ENCODE measurements around the gene TSHB.

Gene TSHB

DNA sequence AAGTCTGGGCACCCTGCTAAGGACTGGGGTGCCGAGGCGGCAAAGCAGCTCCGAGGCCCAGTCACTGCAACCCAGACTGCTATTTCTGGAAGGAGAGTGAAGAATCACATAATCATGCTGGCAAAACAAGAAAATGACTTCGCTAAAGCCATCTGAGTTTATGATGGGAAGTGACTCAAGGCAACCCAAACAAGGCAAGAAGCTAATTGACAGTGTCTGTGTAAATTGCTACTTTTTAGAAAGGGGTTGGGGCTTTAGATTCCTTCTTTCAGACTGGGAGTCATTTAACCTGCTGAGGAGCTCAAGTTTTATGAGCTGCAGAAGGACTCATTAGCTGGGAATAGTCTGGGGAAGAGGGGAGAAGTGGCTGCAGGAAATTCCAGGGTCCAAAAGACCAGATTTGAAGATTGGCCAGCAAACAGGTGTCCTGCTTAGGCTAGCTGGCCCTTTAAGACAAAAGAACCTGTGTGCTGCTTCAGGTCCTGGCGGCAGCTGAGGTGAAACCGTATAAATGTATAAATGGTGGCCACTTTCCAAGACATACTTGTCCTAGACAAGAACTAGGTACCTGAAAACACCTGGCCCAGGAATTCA lies 28.1 kb downstream of the TSHB start:
- CTCF ChIA-PET = interaction anchor here (0.8 to 2.2 kb wide), 7 partner anchors 16 to 538 kb away, joined by 3 to 8 read pairs (median 4); no protein-coding TSS in a partner anchor
- H3K9me3 ChIP-seq (ENCODE audit: control insufficient read depth, insufficient read depth, low read depth, low read length) = no peaks in the 10 kb centered on the region
- H3K36me3 ChIP-seq (ENCODE audit: control insufficient read depth in 2 of 2, insufficient read depth in 1 of 2, low read length in 2 of 2) = no peaks in the 10 kb centered on the region
- POLR2A ChIA-PET = no interaction called here
- no peaks in the 10 kb centered on the region for H3K4me1 ChIP-seq (ENCODE audit: control insufficient read depth, insufficient read depth, low read length)
- H3K27ac ChIP-seq (ENCODE audit: extremely low read depth, low read depth, low read length) = no peak overlapping the region
- peak; percentile 89 for TF ChIP-seq SP7 (tag by site-specific recombination; IDR thresholded peaks at IDR 0.05)
- 0 out of 2 replicates have a peak, but pooled peaks have one; percentile 34 for TF ChIP-seq SCRT2 (tag by site-specific recombination; IDR thresholded peaks at IDR 0.05)
- TF ChIP-seq, protein P1, sequence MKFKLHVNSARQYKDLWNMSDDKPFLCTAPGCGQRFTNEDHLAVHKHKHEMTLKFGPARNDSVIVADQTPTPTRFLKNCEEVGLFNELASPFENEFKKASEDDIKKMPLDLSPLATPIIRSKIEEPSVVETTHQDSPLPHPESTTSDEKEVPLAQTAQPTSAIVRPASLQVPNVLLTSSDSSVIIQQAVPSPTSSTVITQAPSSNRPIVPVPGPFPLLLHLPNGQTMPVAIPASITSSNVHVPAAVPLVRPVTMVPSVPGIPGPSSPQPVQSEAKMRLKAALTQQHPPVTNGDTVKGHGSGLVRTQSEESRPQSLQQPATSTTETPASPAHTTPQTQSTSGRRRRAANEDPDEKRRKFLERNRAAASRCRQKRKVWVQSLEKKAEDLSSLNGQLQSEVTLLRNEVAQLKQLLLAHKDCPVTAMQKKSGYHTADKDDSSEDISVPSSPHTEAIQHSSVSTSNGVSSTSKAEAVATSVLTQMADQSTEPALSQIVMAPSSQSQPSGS (tag by site-specific recombination; IDR thresholded peaks at IDR 0.05; ENCODE audit: low read depth) = no peak
- H3K4me3 ChIP-seq (ENCODE audit: low read depth, low read length) = no peak overlapping the region

DNA sequence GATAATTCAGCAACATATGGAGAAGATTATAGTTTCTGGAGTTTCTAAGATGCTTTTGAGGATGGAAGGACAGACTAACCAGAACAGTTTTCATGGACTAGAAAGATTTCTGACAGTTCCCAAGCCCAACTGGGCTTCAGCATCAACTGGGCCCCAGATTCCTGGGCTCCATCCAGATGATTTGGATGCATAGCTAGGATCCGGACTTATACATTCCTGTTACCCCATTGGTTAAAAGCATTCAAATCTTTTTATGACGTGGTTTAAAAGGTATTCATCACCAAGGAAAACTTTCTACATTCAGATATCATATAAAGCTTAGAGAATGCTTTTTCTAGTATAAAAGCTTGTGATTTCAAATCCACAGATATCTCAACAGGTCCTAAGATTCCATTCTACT lies 29.7 kb downstream of the TSHB start:
- H3K4me1 ChIP-seq (ENCODE audit: control insufficient read depth, insufficient read depth, low read length) = no peaks in the 10 kb centered on the region
- no peaks in the 10 kb centered on the region for H3K9me3 ChIP-seq (ENCODE audit: control insufficient read depth, insufficient read depth, low read depth, low read length)
- POLR2A ChIA-PET = no interaction called here
- TF ChIP-seq ZNF792 (tag by site-specific recombination; IDR thresholded peaks at IDR 0.05) = no peak
- TF ChIP-seq, protein P2, sequence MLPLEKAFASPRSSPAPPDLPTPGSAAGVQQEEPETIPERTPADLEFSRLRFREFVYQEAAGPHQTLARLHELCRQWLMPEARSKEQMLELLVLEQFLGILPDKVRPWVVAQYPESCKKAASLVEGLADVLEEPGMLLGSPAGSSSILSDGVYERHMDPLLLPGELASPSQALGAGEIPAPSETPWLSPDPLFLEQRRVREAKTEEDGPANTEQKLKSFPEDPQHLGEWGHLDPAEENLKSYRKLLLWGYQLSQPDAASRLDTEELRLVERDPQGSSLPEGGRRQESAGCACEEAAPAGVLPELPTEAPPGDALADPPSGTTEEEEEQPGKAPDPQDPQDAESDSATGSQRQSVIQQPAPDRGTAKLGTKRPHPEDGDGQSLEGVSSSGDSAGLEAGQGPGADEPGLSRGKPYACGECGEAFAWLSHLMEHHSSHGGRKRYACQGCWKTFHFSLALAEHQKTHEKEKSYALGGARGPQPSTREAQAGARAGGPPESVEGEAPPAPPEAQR (tag by site-specific recombination; IDR thresholded peaks at IDR 0.05) = no peak
- no peak for TF ChIP-seq ZNF121 (tag by site-specific recombination; IDR thresholded peaks at IDR 0.05)
- TF ChIP-seq ZNF292 (tag by site-specific recombination; IDR thresholded peaks at IDR 0.05; ENCODE audit: borderline replicate concordance, low read depth) = no peak
- no peak for TF ChIP-seq MEIS1 (CRISPR knock-in tag; IDR thresholded peaks at IDR 0.05; ENCODE audit: borderline replicate concordance)
- TF ChIP-seq ZBTB48 (tag by site-specific recombination; IDR thresholded peaks at IDR 0.05) = no peak
- no peak for TF ChIP-seq ZNF416 (tag by site-specific recombination; IDR thresholded peaks at IDR 0.05)
- H3K27ac ChIP-seq (ENCODE audit: extremely low read depth, low read depth, low read length) = no peak overlapping the region
- no peak overlapping the region for H3K4me3 ChIP-seq (ENCODE audit: low read depth, low read length)
- H3K36me3 ChIP-seq (ENCODE audit: control insufficient read depth in 2 of 2, insufficient read depth in 1 of 2, low read length in 2 of 2) = no peaks in the 10 kb centered on the region
- CTCF ChIA-PET = interaction anchor here (1.1 to 1.7 kb wide), 2 partner anchors 9 to 79 kb away, joined by 3 to 7 read pairs; no protein-coding TSS in a partner anchor

DNA sequence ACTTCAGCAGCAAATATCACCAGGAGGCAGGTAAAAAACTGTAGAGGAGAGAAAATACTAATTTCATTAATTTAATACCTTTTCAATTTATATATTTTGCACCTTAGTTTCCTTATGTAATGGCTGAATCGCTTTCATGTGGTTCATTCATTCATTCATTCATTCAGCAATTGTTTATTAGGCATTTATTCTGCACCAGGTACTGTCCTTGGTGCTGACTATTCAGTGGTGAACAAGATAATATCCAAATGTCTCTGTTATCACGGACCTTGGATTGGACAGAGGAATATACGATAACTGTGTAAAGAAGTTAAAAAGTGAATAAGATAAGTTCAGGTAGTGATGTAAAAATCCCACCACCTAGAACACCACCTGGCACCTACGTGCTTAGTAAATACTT lies 30.9 kb downstream of the TSHB start:
- Histone ChIP-seq H3K4me1 (ENCODE audit: control insufficient read depth, insufficient read depth, low read length) (no peaks in the 10 kb centered on the region), H3K27ac (ENCODE audit: extremely low read depth, low read depth, low read length) (no peak overlapping the region), H3K36me3 (ENCODE audit: control insufficient read depth in 2 of 2, insufficient read depth in 1 of 2, low read length in 2 of 2) (no peaks in the 10 kb centered on the region), H3K4me3 (ENCODE audit: low read depth, low read length) (no peak overlapping the region), H3K9me3 (ENCODE audit: control insufficient read depth, insufficient read depth, low read depth, low read length) (no peaks in the 10 kb centered on the region)
- POLR2A ChIA-PET = no interaction called here
- CTCF ChIA-PET = no interaction called here
- TF ChIP-seq EGR2 (tag by site-specific recombination; IDR thresholded peaks at IDR 0.05; ENCODE audit: low read depth) (no peak), ZFP3 (tag by site-specific recombination; IDR thresholded peaks at IDR 0.05; ENCODE audit: low read depth) (no peak)
- TF ChIP-seq, protein P3, sequence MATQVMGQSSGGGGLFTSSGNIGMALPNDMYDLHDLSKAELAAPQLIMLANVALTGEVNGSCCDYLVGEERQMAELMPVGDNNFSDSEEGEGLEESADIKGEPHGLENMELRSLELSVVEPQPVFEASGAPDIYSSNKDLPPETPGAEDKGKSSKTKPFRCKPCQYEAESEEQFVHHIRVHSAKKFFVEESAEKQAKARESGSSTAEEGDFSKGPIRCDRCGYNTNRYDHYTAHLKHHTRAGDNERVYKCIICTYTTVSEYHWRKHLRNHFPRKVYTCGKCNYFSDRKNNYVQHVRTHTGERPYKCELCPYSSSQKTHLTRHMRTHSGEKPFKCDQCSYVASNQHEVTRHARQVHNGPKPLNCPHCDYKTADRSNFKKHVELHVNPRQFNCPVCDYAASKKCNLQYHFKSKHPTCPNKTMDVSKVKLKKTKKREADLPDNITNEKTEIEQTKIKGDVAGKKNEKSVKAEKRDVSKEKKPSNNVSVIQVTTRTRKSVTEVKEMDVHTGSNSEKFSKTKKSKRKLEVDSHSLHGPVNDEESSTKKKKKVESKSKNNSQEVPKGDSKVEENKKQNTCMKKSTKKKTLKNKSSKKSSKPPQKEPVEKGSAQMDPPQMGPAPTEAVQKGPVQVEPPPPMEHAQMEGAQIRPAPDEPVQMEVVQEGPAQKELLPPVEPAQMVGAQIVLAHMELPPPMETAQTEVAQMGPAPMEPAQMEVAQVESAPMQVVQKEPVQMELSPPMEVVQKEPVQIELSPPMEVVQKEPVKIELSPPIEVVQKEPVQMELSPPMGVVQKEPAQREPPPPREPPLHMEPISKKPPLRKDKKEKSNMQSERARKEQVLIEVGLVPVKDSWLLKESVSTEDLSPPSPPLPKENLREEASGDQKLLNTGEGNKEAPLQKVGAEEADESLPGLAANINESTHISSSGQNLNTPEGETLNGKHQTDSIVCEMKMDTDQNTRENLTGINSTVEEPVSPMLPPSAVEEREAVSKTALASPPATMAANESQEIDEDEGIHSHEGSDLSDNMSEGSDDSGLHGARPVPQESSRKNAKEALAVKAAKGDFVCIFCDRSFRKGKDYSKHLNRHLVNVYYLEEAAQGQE (tag by site-specific recombination; IDR thresholded peaks at IDR 0.05) = peak; percentile 88

Data from HEK293 (cell line).